GM12874 (cell line): Measurements from ENCODE around the gene TOMM6.

Experiments
- CTCF ChIP-seq: IDR thresholded peaks from 2 replicates; pipeline ENCODE4 v1.5.1; 2011; ENCODE audit warnings: low read depth, mild to moderate bottlenecking, control low read depth, low read length, moderate library complexity; ENCODE audit not compliant: insufficient read depth

Gene TOMM6

GRCh38 chr6:41791305-41791704 is 3.8 kb downstream of the TOMM6 start:
- no peak for TF ChIP-seq CTCF

- TF ChIP-seq CTCF, result no peak
Observed at GRCh38 chr6:41791984-41792383, 4.5 kb downstream of the TOMM6 start.

- no peak for TF ChIP-seq CTCF
Observed at GRCh38 chr6:41796474-41796873, 9.0 kb downstream of the TOMM6 start.

- no peak for TF ChIP-seq CTCF
Observed at GRCh38 chr6:41798901-41799558, 11.5 kb downstream of the TOMM6 start.

GRCh38 chr6:41799559-41799911 is 12.0 kb downstream of the TOMM6 start:
- TF ChIP-seq CTCF, result no peak

- TF ChIP-seq CTCF, result peak; percentile 25; the same call in 1 of the 2 replicates
Observed at GRCh38 chr6:41801380-41801779, 13.9 kb downstream of the TOMM6 start.

- TF ChIP-seq CTCF, result no peak
Observed at GRCh38 chr6:41805830-41806774, 18.6 kb downstream of the TOMM6 start.
